ENCODE measurements around the gene ARHGEF10L. TPM values are rescaled to one million over a fixed set of nuclear protein-coding genes. Genes with fewer than 3 reads are reported as not detected.

ARHGEF10L gene
- total RNA-seq, 1 donor from 2014 or later: 20.3 TPM

GRCh38 chr1:17577907-17578297 lies 38.4 kb downstream of the ARHGEF10L start:
- no peaks in the 10 kb centered on the region for H3K9me3 Mint-ChIP-seq
- Histone ChIP-seq H4K20me1 (ENCODE audit: low read depth) (peaks cover 80% of the 10 kb centered on the region), H3K4me2 (no peak overlapping the region), H3K9ac (no peak overlapping the region), H3K4me3 (no peak overlapping the region), H3K79me2 (ENCODE audit: low read depth) (peaks cover 60% of the 10 kb centered on the region), H3K9me3 (ENCODE audit: low read depth) (no peaks in the 10 kb centered on the region), H2AFZ (replicated peaks) (no peak overlapping the region), H3K4me1 (peaks cover 50% of the 10 kb centered on the region), H3K27me3 (no peaks in the 10 kb centered on the region), H3K27ac (no peak overlapping the region), H3F3A (ENCODE audit: low read depth) (peaks cover 12% of the 10 kb centered on the region), H3K36me3 (no peaks in the 10 kb centered on the region)
- H3K27ac Mint-ChIP-seq: peak overlapping the region; percentile 85
- no peak overlapping the region for H3K4me3 Mint-ChIP-seq
- H3K4me1 Mint-ChIP-seq: peaks cover 73% of the 10 kb centered on the region
- no peak for TF ChIP-seq EZH2phosphoT487 (IDR thresholded peaks at IDR 0.05)
- H3K27me3 Mint-ChIP-seq (ENCODE audit: insufficient read depth, low read depth): no peaks in the 10 kb centered on the region
- H3K36me3 Mint-ChIP-seq: no peaks in the 10 kb centered on the region
- DNase-seq (ENCODE audit: low spot score): no peak

GRCh38 chr1:17579951-17580939 lies 40.7 kb downstream of the ARHGEF10L start:
- Histone ChIP-seq H3K4me2 (no peak overlapping the region), H3K27me3 (no peaks in the 10 kb centered on the region), H4K20me1 (ENCODE audit: low read depth) (peaks cover 62% of the 10 kb centered on the region), H3K4me1 (peaks cover 28% of the 10 kb centered on the region), H3K9me3 (ENCODE audit: low read depth) (no peaks in the 10 kb centered on the region), H3K9ac (peak overlapping the region; percentile 32), H2AFZ (replicated peaks) (no peak overlapping the region), H3F3A (ENCODE audit: low read depth) (no peaks in the 10 kb centered on the region), H3K4me3 (no peak overlapping the region), H3K36me3 (no peaks in the 10 kb centered on the region), H3K79me2 (ENCODE audit: low read depth) (peaks cover 42% of the 10 kb centered on the region), H3K27ac (no peak overlapping the region)
- no peaks in the 10 kb centered on the region for H3K27me3 Mint-ChIP-seq (ENCODE audit: insufficient read depth, low read depth)
- H3K36me3 Mint-ChIP-seq: peaks cover 5% of the 10 kb centered on the region
- TF ChIP-seq EZH2phosphoT487 (IDR thresholded peaks at IDR 0.05): no peak
- TF ChIP-seq EZH2 (IDR thresholded peaks at IDR 0.05): no peak
- TF ChIP-seq CTCF (IDR thresholded peaks at IDR 0.05): no peak
- peaks cover 51% of the 10 kb centered on the region for H3K4me1 Mint-ChIP-seq
- no peak for DNase-seq (ENCODE audit: low spot score)
- no peak overlapping the region for H3K4me3 Mint-ChIP-seq
- H3K27ac Mint-ChIP-seq: peak overlapping the region; percentile 74
- H3K9me3 Mint-ChIP-seq: no peaks in the 10 kb centered on the region

- Mint-ChIP-seq H3K27me3 (ENCODE audit: insufficient read depth, low read depth) (no peaks in the 10 kb centered on the region), H3K27ac (no peak overlapping the region), H3K36me3 (peaks cover 8% of the 10 kb centered on the region), H3K4me1 (peaks cover 47% of the 10 kb centered on the region), H3K9me3 (no peaks in the 10 kb centered on the region), H3K4me3 (no peak overlapping the region)
- Histone ChIP-seq H3K4me1 (peaks cover 20% of the 10 kb centered on the region), H3K9ac (no peak overlapping the region), H3K36me3 (no peaks in the 10 kb centered on the region), H2AFZ (replicated peaks) (no peak overlapping the region), H3K4me3 (no peak overlapping the region), H4K20me1 (ENCODE audit: low read depth) (peaks cover 53% of the 10 kb centered on the region), H3K27me3 (no peaks in the 10 kb centered on the region), H3K9me3 (ENCODE audit: low read depth) (no peaks in the 10 kb centered on the region), H3K79me2 (ENCODE audit: low read depth) (peaks cover 30% of the 10 kb centered on the region), H3K27ac (no peak overlapping the region), H3F3A (ENCODE audit: low read depth) (peaks cover 7% of the 10 kb centered on the region), H3K4me2 (no peak overlapping the region)
- no peak for DNase-seq (ENCODE audit: low spot score)
- no peak for TF ChIP-seq EZH2phosphoT487 (IDR thresholded peaks at IDR 0.05)
- TF ChIP-seq CTCF (IDR thresholded peaks at IDR 0.05): no peak
- TF ChIP-seq EZH2 (IDR thresholded peaks at IDR 0.05): no peak
Measured at GRCh38 chr1:17581389-17582123, 42.1 kb downstream of the ARHGEF10L start.

All from neural progenitor cell (in vitro differentiated cells).